ENCODE data around the gene COPS7A.

COPS7A gene

DNA sequence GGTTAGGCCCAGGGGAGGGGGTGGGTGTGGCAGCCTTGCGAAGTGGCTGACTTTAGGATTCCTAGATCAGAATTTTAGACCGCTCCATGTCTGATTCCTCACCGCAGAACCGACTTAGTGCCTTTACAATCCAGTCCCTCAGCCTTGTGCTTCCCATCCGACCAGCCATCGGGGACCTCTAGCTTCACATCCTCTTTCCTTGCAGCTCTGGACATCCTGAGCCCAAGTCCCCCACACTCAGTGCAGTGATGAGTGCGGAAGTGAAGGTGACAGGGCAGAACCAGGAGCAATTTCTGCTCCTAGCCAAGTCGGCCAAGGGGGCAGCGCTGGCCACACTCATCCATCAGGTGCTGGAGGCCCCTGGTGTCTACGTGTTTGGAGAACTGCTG lies 557 bp downstream of the COPS7A start:
- CTCF ChIA-PET = interaction anchor here (0.7 to 3.5 kb wide), 6 partner anchors 11 to 105 kb away, joined by 3 to 21 read pairs (median 3); partner anchors contain the start of genes MLF2 and PTMS
- no peak; the same call in 1 of the 2 replicates for TF ChIP-seq ZBTB48 (tag by site-specific recombination; IDR thresholded peaks at IDR 0.05)
- no peak for TF ChIP-seq ZNF660 (tag by site-specific recombination; IDR thresholded peaks at IDR 0.05)
- peak; percentile 82 for TF ChIP-seq ZNF10 (tag by site-specific recombination; IDR thresholded peaks at IDR 0.05)
- Histone ChIP-seq H3K9me3 (ENCODE audit: control insufficient read depth, insufficient read depth, low read depth, low read length) (no peaks in the 10 kb centered on the region), H3K27ac (ENCODE audit: extremely low read depth, low read depth, low read length) (peak overlapping the region; percentile 63), H3K4me1 (ENCODE audit: control insufficient read depth, insufficient read depth, low read length) (peaks cover 11% of the 10 kb centered on the region), H3K36me3 (ENCODE audit: control insufficient read depth in 2 of 2, insufficient read depth in 1 of 2, low read length in 2 of 2) (peaks cover 10 to 27% of the 10 kb centered on the region in 2 experiments), H3K4me3 (ENCODE audit: low read depth, low read length) (peak overlapping the region; percentile 46)
- POLR2A ChIA-PET = interaction anchor here (0.6 to 4.0 kb wide), 28 partner anchors 9 to 415 kb away, joined by 3 to 104 read pairs (median 5); partner anchors contain the start of genes C12orf57, CDCA3, GAPDH and GPR162

DNA sequence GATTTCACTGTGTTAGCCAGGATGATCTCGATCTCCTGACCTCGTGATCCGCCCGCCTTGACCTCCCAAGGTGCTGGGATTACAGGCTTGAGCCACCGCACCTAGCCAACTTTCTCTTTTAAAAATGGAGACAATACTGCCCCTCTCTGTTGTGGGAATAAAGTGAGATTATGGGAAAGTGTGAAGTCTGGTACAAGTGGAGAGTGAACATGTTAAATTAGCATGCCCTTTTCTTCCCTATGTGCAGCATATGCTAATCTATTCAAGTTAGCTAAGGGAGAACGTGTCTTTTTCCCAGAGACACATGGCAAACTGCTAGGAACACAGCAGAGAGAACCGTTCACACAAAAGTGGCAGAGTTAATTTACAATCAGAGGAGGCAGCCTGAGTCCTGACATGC lies 1.5 kb downstream of the COPS7A start:
- POLR2A ChIA-PET = interaction anchor here (3.6 to 4.0 kb wide), 2 partner anchors 27 to 36 kb away, joined by 49 to 104 read pairs; partner anchors contain the start of genes MLF2 and ZNF384
- CTCF ChIA-PET = interaction anchor here (0.7 to 3.5 kb wide), 4 partner anchors 9 to 161 kb away, joined by 3 to 21 read pairs (median 3); partner anchors contain the start of gene MLF2
- no peak overlapping the region for H3K4me3 ChIP-seq (ENCODE audit: low read depth, low read length)
- no peak overlapping the region for H3K27ac ChIP-seq (ENCODE audit: extremely low read depth, low read depth, low read length)
- TF ChIP-seq, protein P1, sequence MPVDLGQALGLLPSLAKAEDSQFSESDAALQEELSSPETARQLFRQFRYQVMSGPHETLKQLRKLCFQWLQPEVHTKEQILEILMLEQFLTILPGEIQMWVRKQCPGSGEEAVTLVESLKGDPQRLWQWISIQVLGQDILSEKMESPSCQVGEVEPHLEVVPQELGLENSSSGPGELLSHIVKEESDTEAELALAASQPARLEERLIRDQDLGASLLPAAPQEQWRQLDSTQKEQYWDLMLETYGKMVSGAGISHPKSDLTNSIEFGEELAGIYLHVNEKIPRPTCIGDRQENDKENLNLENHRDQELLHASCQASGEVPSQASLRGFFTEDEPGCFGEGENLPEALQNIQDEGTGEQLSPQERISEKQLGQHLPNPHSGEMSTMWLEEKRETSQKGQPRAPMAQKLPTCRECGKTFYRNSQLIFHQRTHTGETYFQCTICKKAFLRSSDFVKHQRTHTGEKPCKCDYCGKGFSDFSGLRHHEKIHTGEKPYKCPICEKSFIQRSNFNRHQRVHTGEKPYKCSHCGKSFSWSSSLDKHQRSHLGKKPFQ (tag by site-specific recombination; IDR thresholded peaks at IDR 0.05) = 0 out of 2 replicates have a peak, but pooled peaks have one; percentile 15
- TF ChIP-seq PRDM1 (tag by site-specific recombination; IDR thresholded peaks at IDR 0.05) = peak; percentile 63; the same call in 1 of the 2 replicates
- TF ChIP-seq, protein P2, sequence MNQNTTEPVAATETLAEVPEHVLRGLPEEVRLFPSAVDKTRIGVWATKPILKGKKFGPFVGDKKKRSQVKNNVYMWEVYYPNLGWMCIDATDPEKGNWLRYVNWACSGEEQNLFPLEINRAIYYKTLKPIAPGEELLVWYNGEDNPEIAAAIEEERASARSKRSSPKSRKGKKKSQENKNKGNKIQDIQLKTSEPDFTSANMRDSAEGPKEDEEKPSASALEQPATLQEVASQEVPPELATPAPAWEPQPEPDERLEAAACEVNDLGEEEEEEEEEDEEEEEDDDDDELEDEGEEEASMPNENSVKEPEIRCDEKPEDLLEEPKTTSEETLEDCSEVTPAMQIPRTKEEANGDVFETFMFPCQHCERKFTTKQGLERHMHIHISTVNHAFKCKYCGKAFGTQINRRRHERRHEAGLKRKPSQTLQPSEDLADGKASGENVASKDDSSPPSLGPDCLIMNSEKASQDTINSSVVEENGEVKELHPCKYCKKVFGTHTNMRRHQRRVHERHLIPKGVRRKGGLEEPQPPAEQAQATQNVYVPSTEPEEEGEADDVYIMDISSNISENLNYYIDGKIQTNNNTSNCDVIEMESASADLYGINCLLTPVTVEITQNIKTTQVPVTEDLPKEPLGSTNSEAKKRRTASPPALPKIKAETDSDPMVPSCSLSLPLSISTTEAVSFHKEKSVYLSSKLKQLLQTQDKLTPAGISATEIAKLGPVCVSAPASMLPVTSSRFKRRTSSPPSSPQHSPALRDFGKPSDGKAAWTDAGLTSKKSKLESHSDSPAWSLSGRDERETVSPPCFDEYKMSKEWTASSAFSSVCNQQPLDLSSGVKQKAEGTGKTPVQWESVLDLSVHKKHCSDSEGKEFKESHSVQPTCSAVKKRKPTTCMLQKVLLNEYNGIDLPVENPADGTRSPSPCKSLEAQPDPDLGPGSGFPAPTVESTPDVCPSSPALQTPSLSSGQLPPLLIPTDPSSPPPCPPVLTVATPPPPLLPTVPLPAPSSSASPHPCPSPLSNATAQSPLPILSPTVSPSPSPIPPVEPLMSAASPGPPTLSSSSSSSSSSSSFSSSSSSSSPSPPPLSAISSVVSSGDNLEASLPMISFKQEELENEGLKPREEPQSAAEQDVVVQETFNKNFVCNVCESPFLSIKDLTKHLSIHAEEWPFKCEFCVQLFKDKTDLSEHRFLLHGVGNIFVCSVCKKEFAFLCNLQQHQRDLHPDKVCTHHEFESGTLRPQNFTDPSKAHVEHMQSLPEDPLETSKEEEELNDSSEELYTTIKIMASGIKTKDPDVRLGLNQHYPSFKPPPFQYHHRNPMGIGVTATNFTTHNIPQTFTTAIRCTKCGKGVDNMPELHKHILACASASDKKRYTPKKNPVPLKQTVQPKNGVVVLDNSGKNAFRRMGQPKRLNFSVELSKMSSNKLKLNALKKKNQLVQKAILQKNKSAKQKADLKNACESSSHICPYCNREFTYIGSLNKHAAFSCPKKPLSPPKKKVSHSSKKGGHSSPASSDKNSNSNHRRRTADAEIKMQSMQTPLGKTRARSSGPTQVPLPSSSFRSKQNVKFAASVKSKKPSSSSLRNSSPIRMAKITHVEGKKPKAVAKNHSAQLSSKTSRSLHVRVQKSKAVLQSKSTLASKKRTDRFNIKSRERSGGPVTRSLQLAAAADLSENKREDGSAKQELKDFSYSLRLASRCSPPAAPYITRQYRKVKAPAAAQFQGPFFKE (tag by site-specific recombination; IDR thresholded peaks at IDR 0.05; ENCODE audit: borderline replicate concordance) = no peak
- H3K36me3 ChIP-seq (ENCODE audit: control insufficient read depth in 2 of 2, insufficient read depth in 1 of 2, low read length in 2 of 2) = peaks cover 15 to 36% of the 10 kb centered on the region in 2 experiments
- no peaks in the 10 kb centered on the region for H3K9me3 ChIP-seq (ENCODE audit: control insufficient read depth, insufficient read depth, low read depth, low read length)
- H3K4me1 ChIP-seq (ENCODE audit: control insufficient read depth, insufficient read depth, low read length) = peaks cover 11% of the 10 kb centered on the region

DNA sequence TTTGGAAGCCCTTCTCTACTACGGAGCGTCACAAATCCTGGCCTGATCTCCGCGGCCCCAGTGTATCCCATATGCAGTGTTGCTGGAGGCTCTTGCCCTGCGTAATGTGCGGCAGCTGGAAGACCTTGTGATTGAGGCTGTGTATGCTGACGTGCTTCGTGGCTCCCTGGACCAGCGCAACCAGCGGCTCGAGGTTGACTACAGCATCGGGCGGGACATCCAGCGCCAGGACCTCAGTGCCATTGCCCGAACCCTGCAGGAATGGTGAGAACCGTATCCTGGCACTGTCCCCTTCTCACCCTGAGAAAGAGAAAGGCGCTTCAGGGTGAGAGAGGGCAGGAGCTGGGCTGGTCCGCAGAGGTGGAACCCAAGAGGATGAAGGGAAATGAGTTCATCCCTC lies 5.3 kb downstream of the COPS7A start:
- Histone ChIP-seq H3K36me3 (ENCODE audit: control insufficient read depth in 2 of 2, insufficient read depth in 1 of 2, low read length in 2 of 2) (peaks cover 18 to 58% of the 10 kb centered on the region in 2 experiments), H3K4me3 (ENCODE audit: low read depth, low read length) (no peak overlapping the region), H3K9me3 (ENCODE audit: control insufficient read depth, insufficient read depth, low read depth, low read length) (no peaks in the 10 kb centered on the region), H3K27ac (ENCODE audit: extremely low read depth, low read depth, low read length) (no peak overlapping the region), H3K4me1 (ENCODE audit: control insufficient read depth, insufficient read depth, low read length) (peaks cover 7% of the 10 kb centered on the region)
- CTCF ChIA-PET = interaction anchor here (0.6 kb wide), 1 partner anchor 22 kb away, joined by 4 read pairs; no protein-coding TSS in a partner anchor
- POLR2A ChIA-PET = no interaction called here
- TF ChIP-seq ZNF248 (tag by site-specific recombination; IDR thresholded peaks at IDR 0.05) = no peak
- no peak for TF ChIP-seq ZSCAN30 (tag by site-specific recombination; IDR thresholded peaks at IDR 0.05)
- TF ChIP-seq ZNF221 (tag by site-specific recombination; IDR thresholded peaks at IDR 0.05; ENCODE audit: borderline replicate concordance) = no peak
- no peak for TF ChIP-seq OVOL3 (tag by site-specific recombination; IDR thresholded peaks at IDR 0.05)
- no peak for TF ChIP-seq ZNF266 (tag by site-specific recombination; IDR thresholded peaks at IDR 0.05; ENCODE audit: low read depth)
- TF ChIP-seq, protein P3, sequence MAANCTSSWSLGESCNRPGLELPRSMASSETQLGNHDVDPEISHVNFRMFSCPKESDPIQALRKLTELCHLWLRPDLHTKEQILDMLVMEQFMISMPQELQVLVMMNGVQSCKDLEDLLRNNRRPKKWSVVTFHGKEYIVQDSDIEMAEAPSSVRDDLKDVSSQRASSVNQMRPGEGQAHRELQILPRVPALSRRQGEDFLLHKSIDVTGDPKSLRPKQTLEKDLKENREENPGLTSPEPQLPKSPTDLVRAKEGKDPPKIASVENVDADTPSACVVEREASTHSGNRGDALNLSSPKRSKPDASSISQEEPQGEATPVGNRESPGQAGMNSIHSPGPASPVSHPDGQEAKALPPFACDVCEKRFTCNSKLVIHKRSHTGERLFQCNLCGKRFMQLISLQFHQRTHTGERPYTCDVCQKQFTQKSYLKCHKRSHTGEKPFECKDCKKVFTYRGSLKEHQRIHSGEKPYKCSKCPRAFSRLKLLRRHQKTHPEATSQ (tag by site-specific recombination; IDR thresholded peaks at IDR 0.05) = no peak
- TF ChIP-seq, protein P4, sequence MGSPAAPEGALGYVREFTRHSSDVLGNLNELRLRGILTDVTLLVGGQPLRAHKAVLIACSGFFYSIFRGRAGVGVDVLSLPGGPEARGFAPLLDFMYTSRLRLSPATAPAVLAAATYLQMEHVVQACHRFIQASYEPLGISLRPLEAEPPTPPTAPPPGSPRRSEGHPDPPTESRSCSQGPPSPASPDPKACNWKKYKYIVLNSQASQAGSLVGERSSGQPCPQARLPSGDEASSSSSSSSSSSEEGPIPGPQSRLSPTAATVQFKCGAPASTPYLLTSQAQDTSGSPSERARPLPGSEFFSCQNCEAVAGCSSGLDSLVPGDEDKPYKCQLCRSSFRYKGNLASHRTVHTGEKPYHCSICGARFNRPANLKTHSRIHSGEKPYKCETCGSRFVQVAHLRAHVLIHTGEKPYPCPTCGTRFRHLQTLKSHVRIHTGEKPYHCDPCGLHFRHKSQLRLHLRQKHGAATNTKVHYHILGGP (tag by site-specific recombination; IDR thresholded peaks at IDR 0.05) = no peak
- TF ChIP-seq ZBTB21 (tag by site-specific recombination; IDR thresholded peaks at IDR 0.05) = no peak
- no peak for TF ChIP-seq MYNN (tag by site-specific recombination; IDR thresholded peaks at IDR 0.05; ENCODE audit: borderline replicate concordance)
- TF ChIP-seq ZNF2 (tag by site-specific recombination; IDR thresholded peaks at IDR 0.05) = no peak
- TF ChIP-seq, protein P5, sequence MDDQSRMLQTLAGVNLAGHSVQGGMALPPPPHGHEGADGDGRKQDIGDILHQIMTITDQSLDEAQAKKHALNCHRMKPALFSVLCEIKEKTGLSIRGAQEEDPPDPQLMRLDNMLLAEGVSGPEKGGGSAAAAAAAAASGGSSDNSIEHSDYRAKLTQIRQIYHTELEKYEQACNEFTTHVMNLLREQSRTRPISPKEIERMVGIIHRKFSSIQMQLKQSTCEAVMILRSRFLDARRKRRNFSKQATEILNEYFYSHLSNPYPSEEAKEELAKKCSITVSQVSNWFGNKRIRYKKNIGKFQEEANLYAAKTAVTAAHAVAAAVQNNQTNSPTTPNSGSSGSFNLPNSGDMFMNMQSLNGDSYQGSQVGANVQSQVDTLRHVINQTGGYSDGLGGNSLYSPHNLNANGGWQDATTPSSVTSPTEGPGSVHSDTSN (CRISPR knock-in tag; IDR thresholded peaks at IDR 0.05) = no peak
- TF ChIP-seq ZNF175 (tag by site-specific recombination; IDR thresholded peaks at IDR 0.05) = no peak
- no peak for TF ChIP-seq ZNF132 (tag by site-specific recombination; IDR thresholded peaks at IDR 0.05; ENCODE audit: borderline replicate concordance)
- TF ChIP-seq ZNF366 (tag by site-specific recombination; conservative IDR thresholded peaks at IDR 0.05) = no peak
